ENCODE data around the gene RGS14. TPM values are rescaled to one million over a fixed set of nuclear protein-coding genes. Genes with fewer than 3 reads are reported as not detected.

The RGS14 gene
- total RNA-seq, 4 donors from 2014 or later, result 10.2 to 29.6 (median 16.4) TPM

- DNase-seq (ENCODE audit: low spot score in 2 of 2), result no peak
- H3K36me3 ChIP-seq, result no peaks in the 10 kb centered on the region
- H3K9me3 ChIP-seq, result no peaks in the 10 kb centered on the region
- no peak overlapping the region for H3K4me3 ChIP-seq
- no peaks in the 10 kb centered on the region for H3K4me1 ChIP-seq
- TF ChIP-seq CTCF (IDR thresholded peaks at IDR 0.05) (no peak), POLR2A (IDR thresholded peaks at IDR 0.05) (no peak), EP300 (IDR thresholded peaks at IDR 0.05) (no peak)
- H3K27me3 ChIP-seq, result peaks cover 0 to 16% of the 10 kb centered on the region in 2 donors
- 85 to 92% methylated on average over 5 to 8 of the region's 8 CpGs for WGBS, 2 donors
- no peak overlapping the region for H3K27ac ChIP-seq
Observed at GRCh38 chr5:177377851-177378776, 20.4 kb downstream of the RGS14 start.

- no peak overlapping the region for H3K27ac ChIP-seq
- H3K36me3 ChIP-seq, result no peaks in the 10 kb centered on the region
- no peaks in the 10 kb centered on the region for H3K9me3 ChIP-seq
- no peak for DNase-seq (ENCODE audit: low spot score in 2 of 2)
- no peak overlapping the region for H3K4me3 ChIP-seq
- 76 to 78% methylated on average over 15 of the region's 15 CpGs for WGBS, 2 donors
- no peak for TF ChIP-seq POLR2A (IDR thresholded peaks at IDR 0.05)
- no peak for TF ChIP-seq EP300 (IDR thresholded peaks at IDR 0.05)
- no peak for TF ChIP-seq CTCF (IDR thresholded peaks at IDR 0.05)
- no peaks in the 10 kb centered on the region for H3K4me1 ChIP-seq
- peaks cover 0 to 16% of the 10 kb centered on the region in 2 donors for H3K27me3 ChIP-seq
Observed at GRCh38 chr5:177378884-177379883, 21.5 kb downstream of the RGS14 start.

- TF ChIP-seq POLR2A (IDR thresholded peaks at IDR 0.05) (no peak), EP300 (IDR thresholded peaks at IDR 0.05) (no peak), CTCF (IDR thresholded peaks at IDR 0.05) (no peak)
- no peak for DNase-seq (ENCODE audit: low spot score in 2 of 2)
- Histone ChIP-seq H3K27ac (no peak overlapping the region), H3K4me1 (no peaks in the 10 kb centered on the region), H3K36me3 (no peaks in the 10 kb centered on the region), H3K4me3 (no peak overlapping the region), H3K9me3 (no peaks in the 10 kb centered on the region), H3K27me3 (peaks cover 0 to 29% of the 10 kb centered on the region in 2 donors)
- 91 to 94% methylated on average over 6 of the region's 6 CpGs for WGBS, 2 donors
Observed at GRCh38 chr5:177380805-177381126, 23.0 kb downstream of the RGS14 start.

GRCh38 chr5:177382423-177383029, 24.8 kb downstream of the RGS14 start:
- TF ChIP-seq POLR2A (IDR thresholded peaks at IDR 0.05) (no peak), CTCF (IDR thresholded peaks at IDR 0.05) (no peak), EP300 (IDR thresholded peaks at IDR 0.05) (no peak)
- DNase-seq (ENCODE audit: low spot score in 2 of 2), result no peak
- H3K4me1 ChIP-seq, result no peaks in the 10 kb centered on the region
- WGBS, 2 donors, result 34 to 44% methylated on average over 11 of the region's 11 CpGs
- no peaks in the 10 kb centered on the region for H3K36me3 ChIP-seq
- no peak overlapping the region for H3K4me3 ChIP-seq
- H3K27ac ChIP-seq, result no peak overlapping the region
- no peaks in the 10 kb centered on the region for H3K9me3 ChIP-seq
- peaks cover 0 to 29% of the 10 kb centered on the region in 2 donors for H3K27me3 ChIP-seq

Data from tibial nerve (tissue), 4 donors.